GM19238 (cell line): ENCODE data around the gene AP3S2.
"Not testable (repeated sequence)": the region's sequence is repeated elsewhere in the genome, so short reads cannot be mapped to it uniquely, and the experiment has no call there.

ENCODE experiments used
- DNase-seq: peaks from one replicate; pipeline ENCODE4 v3.0.0; 2011; ENCODE audit warnings: low spot score; ENCODE audit not compliant: insufficient read length

AP3S2 gene

GRCh38 chr15:89801471-89802195 lies 92.2 kb downstream of the AP3S2 start:
- no peak for DNase-seq

- no peak for DNase-seq
Measured at GRCh38 chr15:89799918-89800498, 93.8 kb downstream of the AP3S2 start.

- no peak for DNase-seq
Measured at GRCh38 chr15:89799011-89799911, 94.5 kb downstream of the AP3S2 start.

GRCh38 chr15:89797678-89798201 lies 96.1 kb downstream of the AP3S2 start:
- DNase-seq, result no peak

- DNase-seq, result no peak
Measured at GRCh38 chr15:89795996-89796395, 97.8 kb downstream of the AP3S2 start.

GRCh38 chr15:89794627-89795241 lies 99.1 kb downstream of the AP3S2 start:
- no peak for DNase-seq

- DNase-seq, result no peak
Measured at GRCh38 chr15:89792106-89792805, 101.5 kb downstream of the AP3S2 start.

- DNase-seq, result no peak
Measured at GRCh38 chr15:89790661-89791060, 103.1 kb downstream of the AP3S2 start.

- no peak for DNase-seq
Measured at GRCh38 chr15:89790206-89790605, 103.6 kb downstream of the AP3S2 start.

GRCh38 chr15:89788585-89788984 lies 105.2 kb downstream of the AP3S2 start:
- DNase-seq, result not testable (repeated sequence)

GRCh38 chr15:89787944-89788343 lies 105.8 kb downstream of the AP3S2 start:
- no peak for DNase-seq

- no peak for DNase-seq
Measured at GRCh38 chr15:89785774-89786140, 108.0 kb downstream of the AP3S2 start.

GRCh38 chr15:89785064-89785773 lies 108.6 kb downstream of the AP3S2 start:
- no peak for DNase-seq

GRCh38 chr15:89784686-89784960 lies 109.2 kb downstream of the AP3S2 start:
- DNase-seq, result no peak

GRCh38 chr15:89783861-89784685 lies 109.7 kb downstream of the AP3S2 start:
- DNase-seq, result no peak

GRCh38 chr15:89783111-89783860 lies 110.5 kb downstream of the AP3S2 start:
- no peak for DNase-seq

- not testable (repeated sequence) for DNase-seq
Measured at GRCh38 chr15:89782619-89782950, 111.2 kb downstream of the AP3S2 start.

- no peak for DNase-seq
Measured at GRCh38 chr15:89781891-89782618, 111.7 kb downstream of the AP3S2 start.
